Sciatic nerve (tissue), 2 donors: ENCODE measurements around the gene ZNF891. TPM values are rescaled to one million over a fixed set of nuclear protein-coding genes. Genes with fewer than 3 reads are reported as not detected.

ENCODE experiments used
- ATAC-seq: fragments of 200-7000 bp; cut with Tn5 transposase; one replicate; pipeline ENCODE4 v1.9.1; 2020; ENCODE audit warnings: mild to moderate bottlenecking, moderate library complexity
- DNase-seq: peaks from one replicate; pipeline ENCODE4 v3.0.0-alpha.2; 2020; ENCODE audit warnings: low spot score
- intact Hi-C: fragments of 100-400 bp; cut with DNase I; formaldehyde crosslinking; loops from one replicate; pipeline ENCODE4 v1.14.2; 2022
- total RNA-seq: library from RNA; stranded (reverse); fragmentation: NEBNext Ultra II Directional; extraction: Animal tissue kit (Norgen Biotek cat#: 25700); gene quantifications from one replicate; pipeline ENCODE4 v1.2.1, GENCODE V29; 2021
- donor health status: DM: no; HTN: no; CAD: no.
- donor health status: DM: no; HTN: no; CAD: no.

Gene ZNF891
- total RNA-seq: 5.5 TPM

- ATAC-seq: peak; percentile 99
- peak; percentile 98 for DNase-seq
- intact Hi-C loops: no loop called here
These were observed at the start of gene ZNF891, which contains the start of gene ZNF10 for GRCh38 chr12:133130038-133130807. Gene ZNF891 (minus strand): TSS chr12:133130274. CDS start chr12:133121918, 8,356 bp downstream. Gene ZNF10 (plus strand): TSS chr12:133130627. CDS start chr12:133144493, 13,866 bp downstream.

GRCh38 chr12:133174901-133175300 lies 44.8 kb upstream of the ZNF891 start:
- intact Hi-C loops: no loop called here
- ATAC-seq: no peak
- DNase-seq: no peak

- no peak for ATAC-seq
- intact Hi-C loops: no loop called here
- DNase-seq: no peak
These were observed 42.4 kb upstream of the ZNF891 start for GRCh38 chr12:133172491-133172890.

GRCh38 chr12:133165776-133166175 lies 35.7 kb upstream of the ZNF891 start:
- no peak for ATAC-seq
- intact Hi-C loops: no loop called here
- DNase-seq: no peak

DNA sequence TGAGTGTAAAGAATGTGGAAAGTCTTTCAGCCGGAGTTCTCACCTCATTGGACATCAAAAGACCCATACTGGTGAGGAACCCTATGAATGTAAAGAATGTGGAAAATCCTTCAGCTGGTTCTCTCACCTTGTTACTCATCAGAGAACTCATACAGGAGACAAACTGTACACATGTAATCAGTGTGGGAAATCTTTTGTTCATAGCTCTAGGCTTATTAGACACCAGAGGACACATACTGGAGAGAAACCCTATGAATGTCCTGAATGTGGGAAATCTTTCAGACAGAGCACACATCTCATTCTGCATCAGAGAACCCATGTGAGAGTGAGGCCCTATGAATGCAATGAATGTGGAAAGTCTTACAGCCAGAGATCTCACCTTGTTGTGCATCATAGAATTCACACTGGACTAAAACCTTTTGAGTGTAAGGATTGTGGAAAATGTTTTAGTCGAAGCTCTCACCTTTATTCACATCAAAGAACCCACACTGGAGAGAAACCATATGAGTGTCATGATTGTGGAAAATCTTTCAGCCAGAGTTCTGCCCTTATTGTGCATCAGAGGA lies 26.1 kb upstream of the ZNF891 start:
- intact Hi-C loops: no loop called here
- ATAC-seq (no peak), DNase-seq (no peak)

DNA sequence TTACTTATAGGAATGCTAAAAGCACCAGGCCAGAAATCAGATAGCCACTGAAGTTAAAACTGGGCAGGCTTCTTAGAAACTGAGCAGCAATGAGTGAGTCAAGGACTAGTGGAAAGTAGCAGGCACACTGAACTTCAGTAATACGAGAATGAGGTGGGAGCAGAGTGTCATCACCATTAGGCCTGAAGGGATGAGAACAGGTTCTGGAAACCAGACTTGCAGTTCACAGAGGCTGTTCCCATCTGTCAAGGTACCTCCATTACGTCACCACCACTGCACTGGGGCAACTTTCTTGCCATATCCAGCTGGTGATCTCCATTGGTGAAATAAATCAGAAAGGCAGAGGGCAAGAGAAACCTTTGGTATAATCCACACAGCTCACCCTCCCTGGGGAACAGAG lies 15.9 kb upstream of the ZNF891 start:
- no peak for DNase-seq
- intact Hi-C loops: no loop called here
- ATAC-seq: no peak

DNA sequence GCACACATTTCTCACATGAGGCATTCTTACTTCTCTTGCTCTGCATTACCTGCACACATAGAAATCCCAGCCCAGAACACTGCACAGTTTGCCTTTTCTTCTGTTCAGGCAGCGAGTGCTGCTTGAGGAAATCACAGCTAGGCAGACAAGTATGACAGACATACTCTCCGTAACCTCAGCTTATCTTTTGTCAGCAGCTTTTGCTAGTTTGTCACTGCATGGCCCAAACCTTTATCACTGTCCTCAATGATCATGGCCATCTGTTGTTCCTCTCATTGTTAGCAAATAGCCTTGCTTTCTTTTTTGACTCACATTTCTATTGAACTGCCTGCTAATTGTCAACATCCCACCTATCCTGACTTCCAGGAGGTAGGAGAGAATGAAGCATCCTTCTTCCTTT lies 5.7 kb upstream of the ZNF891 start:
- intact Hi-C loops: no loop called here
- ATAC-seq (no peak), DNase-seq (no peak)

- DNase-seq: peak; percentile 69
- ATAC-seq: peak; percentile 40
- intact Hi-C loops: no loop called here
These were observed 694 bp upstream of the ZNF891 start for GRCh38 chr12:133130808-133131128.

GRCh38 chr12:133129368-133130037 lies 571 bp downstream of the ZNF891 start:
- ATAC-seq (no peak), DNase-seq (peak; percentile 60)
- intact Hi-C loops: no loop called here

- intact Hi-C loops: no loop called here
- DNase-seq (no peak), ATAC-seq (no peak)
These were observed 5.4 kb downstream of the ZNF891 start for GRCh38 chr12:133124674-133125073.

DNA sequence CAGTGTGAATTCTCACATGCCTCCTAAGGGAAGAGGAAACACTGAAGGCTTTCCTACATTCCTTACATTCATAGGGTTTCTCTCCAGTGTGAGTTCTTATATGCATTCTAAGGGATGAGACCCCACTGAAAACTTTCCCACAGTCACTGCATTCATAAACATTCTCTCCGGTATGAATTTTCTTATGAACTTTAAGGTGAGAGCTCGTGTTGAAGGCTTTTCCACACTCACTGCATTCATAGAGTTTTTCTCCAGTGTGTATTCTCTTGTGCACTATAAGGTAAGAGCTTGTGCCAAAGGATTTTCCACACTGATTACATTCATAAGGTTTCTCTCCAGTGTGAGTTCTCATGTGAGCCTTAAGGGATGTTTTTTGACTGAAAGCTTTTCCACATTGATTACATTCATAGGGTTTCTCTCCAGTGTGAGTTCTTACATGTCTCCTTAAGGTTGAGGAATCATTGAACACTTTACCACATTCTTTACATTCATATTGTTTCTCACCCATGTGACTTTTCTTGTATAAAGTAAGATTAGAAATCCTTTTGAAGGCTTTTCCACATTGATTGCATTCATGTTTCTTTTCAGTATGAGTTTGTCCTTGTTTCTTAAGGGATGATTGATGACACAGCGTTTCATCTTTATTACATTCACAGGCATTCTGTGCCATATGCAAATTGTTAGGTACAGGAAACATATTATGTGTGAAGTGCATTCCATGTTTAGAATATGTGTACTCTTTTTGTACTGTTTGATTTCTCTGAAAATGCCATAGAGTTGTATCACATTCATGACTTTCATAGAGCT lies 9.5 kb downstream of the ZNF891 start:
- ATAC-seq (no peak), DNase-seq (no peak)
- intact Hi-C loops: no loop called here

- no peak for DNase-seq
- no peak for ATAC-seq
- intact Hi-C loops: no loop called here
These were observed 21.9 kb downstream of the ZNF891 start for GRCh38 chr12:133108150-133108549.

- intact Hi-C loops: no loop called here
- DNase-seq: no peak
- ATAC-seq: no peak
These were observed 23.0 kb downstream of the ZNF891 start for GRCh38 chr12:133107121-133107520.

DNA sequence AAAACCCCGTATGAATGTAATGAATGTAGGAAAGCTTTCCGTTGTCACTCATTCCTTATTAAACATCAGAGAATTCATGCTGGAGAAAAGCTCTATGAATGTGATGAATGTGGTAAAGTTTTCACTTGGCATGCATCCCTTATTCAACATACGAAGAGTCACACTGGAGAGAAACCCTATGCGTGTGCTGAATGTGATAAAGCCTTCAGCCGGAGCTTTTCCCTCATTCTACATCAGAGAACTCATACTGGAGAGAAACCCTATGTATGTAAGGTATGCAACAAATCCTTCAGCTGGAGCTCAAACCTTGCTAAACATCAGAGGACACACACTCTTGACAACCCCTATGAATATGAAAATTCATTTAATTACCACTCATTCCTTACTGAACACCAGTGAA lies 23.8 kb downstream of the ZNF891 start:
- no peak for DNase-seq

DNA sequence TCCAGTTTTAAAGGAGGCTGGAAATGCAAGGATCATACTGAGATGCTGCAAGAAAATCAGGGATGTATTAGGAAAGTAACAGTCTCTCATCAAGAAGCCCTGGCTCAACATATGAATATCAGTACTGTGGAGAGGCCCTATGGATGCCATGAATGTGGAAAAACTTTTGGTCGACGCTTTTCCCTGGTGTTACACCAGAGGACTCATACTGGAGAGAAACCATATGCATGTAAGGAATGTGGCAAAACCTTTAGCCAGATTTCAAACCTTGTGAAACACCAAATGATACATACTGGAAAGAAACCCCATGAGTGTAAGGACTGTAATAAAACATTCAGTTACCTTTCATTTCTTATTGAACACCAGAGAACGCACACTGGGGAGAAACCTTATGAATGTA lies 24.5 kb downstream of the ZNF891 start:
- DNase-seq (no peak), ATAC-seq (no peak)
- intact Hi-C loops: no loop called here

More for the DNA sequence above, 23.8 kb downstream of the ZNF891 start:
- intact Hi-C loops: no loop called here
- ATAC-seq: no peak

DNA sequence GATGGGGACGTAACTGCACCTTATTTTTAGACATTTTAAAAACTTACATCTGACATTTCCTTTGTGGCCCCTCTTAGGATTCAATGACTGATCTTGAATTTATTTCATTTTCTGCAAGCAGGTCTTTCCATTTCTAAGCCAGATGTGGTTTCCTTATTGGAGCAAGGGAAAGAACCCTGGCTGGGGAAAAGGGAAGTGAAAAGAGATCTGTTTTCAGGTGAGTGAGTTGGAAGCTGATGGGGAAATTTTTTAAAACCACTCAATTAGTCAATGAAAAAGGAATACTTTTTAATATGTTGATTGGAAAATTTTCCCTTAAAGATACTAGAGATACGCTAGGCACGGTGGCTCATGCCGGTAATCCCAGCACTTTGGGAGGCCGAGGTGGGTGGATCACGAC lies 46.7 kb downstream of the ZNF891 start:
- ATAC-seq: no peak

DNA sequence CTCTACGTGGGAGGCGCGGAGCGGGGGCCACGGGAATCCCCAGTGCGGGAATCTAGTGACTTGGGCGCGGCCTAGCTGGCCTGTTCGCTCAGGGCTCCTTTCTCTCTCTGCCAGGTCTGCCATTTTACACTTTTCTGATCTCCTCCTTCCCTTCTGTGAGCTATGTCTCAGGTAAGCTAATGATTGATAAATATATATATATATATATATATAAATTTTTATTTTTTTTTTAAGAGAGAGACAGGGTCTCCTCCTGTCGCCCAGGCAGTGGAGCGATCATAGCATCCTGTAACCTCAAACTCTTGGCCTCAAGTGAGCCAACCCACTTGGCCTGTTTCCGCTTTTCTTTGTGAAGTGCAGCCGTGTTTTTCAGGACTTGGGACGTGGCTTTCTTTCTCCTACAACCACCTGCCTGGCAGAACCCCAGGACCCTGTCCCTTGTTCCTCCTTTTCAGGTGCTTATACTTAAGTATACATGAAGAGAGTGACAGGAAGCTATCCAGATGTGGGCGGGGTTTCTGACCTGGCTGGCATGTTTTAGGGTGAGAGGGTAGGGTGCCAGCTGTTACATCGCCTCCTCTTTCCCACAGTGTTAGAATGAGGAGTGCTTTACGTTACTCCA lies 48.8 kb downstream of the ZNF891 start:
- intact Hi-C loops: no loop called here
- no peak for ATAC-seq
- no peak for DNase-seq

More for the DNA sequence above, 46.7 kb downstream of the ZNF891 start:
- DNase-seq: no peak
- intact Hi-C loops: no loop called here

GRCh38 chr12:133080368-133081158 lies 49.5 kb downstream of the ZNF891 start, which contains the start of gene ZNF140:
Gene ZNF140 (plus strand): TSS chr12:133080923. CDS start chr12:133081321, 398 bp downstream.
- intact Hi-C loops: no loop called here
- DNase-seq (peak; percentile 96), ATAC-seq (peak; percentile 95)
